GM12878 (cell line): Measurements from ENCODE around the gene NAV2. TPM values are rescaled to one million over a fixed set of nuclear protein-coding genes. Genes with fewer than 3 reads are reported as not detected.

Experiments used
- BMI1 ChIP-seq: fragments of 450-650 bp; IDR thresholded peaks from 2 replicates; pipeline ENCODE4 v1.6.1; 2016; ENCODE audit warnings: mild to moderate bottlenecking, moderate library complexity, borderline replicate concordance
- CBX3 ChIP-seq: fragments of 200-600 bp; sonication (generic); IDR thresholded peaks from 2 replicates; pipeline ENCODE4 v1.6.1; 2016; ENCODE audit warnings: low read depth, borderline replicate concordance
- CBX5 ChIP-seq: sonication (generic); IDR thresholded peaks from 2 replicates; pipeline ENCODE4 v1.6.1; 2016; ENCODE audit warnings: low read depth, moderate library complexity, mild to moderate bottlenecking, inconsistent platforms
- CREB1 ChIP-seq: IDR thresholded peaks from 2 replicates; pipeline ENCODE4 v1.6.1; 2012; ENCODE audit warnings: low read depth, mild to moderate bottlenecking, inconsistent platforms
- ETV6 ChIP-seq, 2 experiments: fragments of 450-650 bp in 1 of 2; IDR thresholded peaks in 1 of 2; conservative IDR thresholded peaks in 1 of 2; 2 replicates each; pipeline ENCODE4 v1.6.1; 2014; ENCODE audit warnings: antibody characterized with exemption in 1 of 2, borderline replicate concordance in 1 of 2, low read depth in 1 of 2, mild to moderate bottlenecking in 1 of 2, moderate library complexity in 1 of 2
- FOS ChIP-seq: IDR thresholded peaks from 3 replicates; pipeline ENCODE4 v1.6.1; 2011; ENCODE audit warnings: borderline replicate concordance; ENCODE audit not compliant: insufficient read length; ENCODE audit errors: extremely low read depth
- HDAC2 ChIP-seq: fragments of 200-600 bp; sonication (generic); IDR thresholded peaks from 2 replicates; pipeline ENCODE4 v1.6.1; 2017
- JUNB ChIP-seq: IDR thresholded peaks from 2 replicates; pipeline ENCODE4 v1.6.1; 2016; ENCODE audit warnings: antibody characterized with exemption, mild to moderate bottlenecking
- KDM1A ChIP-seq: fragments of 200-600 bp; sonication (generic); IDR thresholded peaks from 2 replicates; pipeline ENCODE4 v1.6.1; 2016; ENCODE audit warnings: borderline replicate concordance
- MEF2A ChIP-seq: IDR thresholded peaks from 2 replicates; pipeline ENCODE4 v1.6.1; 2011; ENCODE audit warnings: low read depth, mild to moderate bottlenecking, low read length, moderate library complexity; ENCODE audit not compliant: insufficient read depth
- MEF2B ChIP-seq: fragments of 450-650 bp; IDR thresholded peaks from 2 replicates; pipeline ENCODE4 v1.6.1; 2018; ENCODE audit warnings: mild to moderate bottlenecking, moderate library complexity; ENCODE audit not compliant: partially characterized antibody, poor library complexity, severe bottlenecking
- NR2F1 ChIP-seq: fragments of 450-650 bp; conservative IDR thresholded peaks from 2 replicates; pipeline ENCODE4 v1.6.1; 2017; ENCODE audit warnings: mild to moderate bottlenecking
- RCOR1 ChIP-seq: conservative IDR thresholded peaks from 2 replicates; pipeline ENCODE4 v1.6.1; 2012; ENCODE audit warnings: low read depth, low read length, improper control_type of control experiment
- SIN3A ChIP-seq: IDR thresholded peaks from 2 replicates; pipeline ENCODE4 v1.6.1; 2012; ENCODE audit warnings: low read depth, low read length, improper control_type of control experiment
- SIX5 ChIP-seq: IDR thresholded peaks from 2 replicates; pipeline ENCODE4 v1.6.1; 2011; ENCODE audit warnings: mild to moderate bottlenecking, low read depth, low read length, moderate library complexity; ENCODE audit not compliant: severe bottlenecking
- SMARCA5 ChIP-seq: fragments of 450-650 bp; IDR thresholded peaks from 2 replicates; pipeline ENCODE4 v1.6.1; 2017; ENCODE audit warnings: mild to moderate bottlenecking
- SMC3 ChIP-seq: IDR thresholded peaks from 2 replicates; pipeline ENCODE4 v1.6.1; 2011; ENCODE audit warnings: low read length, improper control_type of control experiment, borderline replicate concordance
- TCF12 ChIP-seq: IDR thresholded peaks from 2 replicates; pipeline ENCODE4 v1.6.1; 2011; ENCODE audit warnings: low read depth, mild to moderate bottlenecking, low read length
- ZBED1 ChIP-seq: IDR thresholded peaks from 2 replicates; pipeline ENCODE4 v1.6.1; 2016; ENCODE audit warnings: borderline replicate concordance
- ZZZ3 ChIP-seq: IDR thresholded peaks from 2 replicates; pipeline ENCODE4 v1.6.1; 2011; ENCODE audit warnings: low read depth; ENCODE audit not compliant: control insufficient read depth, insufficient read length
- polyA plus RNA-seq, 11 experiments: library from polyadenylated mRNA; depleted of rRNA in 4 of 11; unstranded in 6 of 11; stranded (reverse) in 5 of 11; fragments of >200 nt; fragmentation: Nextera tagmentation in 4 of 11; fragmentation: Illumina TruSeq in 1 of 11; extraction: Ambion mirVana in 4 of 11; extraction: Trizol in 1 of 11; gene quantifications; 1 replicate in 1 of 11; 2 replicates in 10 of 11; pipeline versions ENCODE4 v1.2.1 to v1.2.3, GENCODE V29; 2011 to 2016; ENCODE audit warnings: inconsistent platforms in 2 of 11, missing spikeins in 2 of 11, low read depth in 1 of 11
- total RNA-seq, 4 experiments: library from RNA; depleted of rRNA in 3 of 4; stranded (reverse); fragments of >200 nt in 3 of 4; fragmentation: Illumina TruSeq in 1 of 4; extraction: Trizol in 1 of 4; gene quantifications; 2 replicates each; pipeline versions ENCODE4 v1.2.1 to v1.2.3, GENCODE V29; 2013 to 2021
- TF ChIP-seq, protein P1 (sequence below): fragments of 450-650 bp; IDR thresholded peaks from 2 replicates; pipeline ENCODE4 v1.6.1; 2017; ENCODE audit warnings: low read depth, mild to moderate bottlenecking, moderate library complexity
- TF ChIP-seq, protein P2 (sequence below): IDR thresholded peaks from 2 replicates; pipeline ENCODE4 v1.6.1; 2012; ENCODE audit warnings: mild to moderate bottlenecking, low read depth, low read length
- TF ChIP-seq, protein P3 (sequence below): fragments of 450-650 bp; formaldehyde crosslinking; IDR thresholded peaks from 2 replicates; pipeline ENCODE4 v1.4.0; 2022; ENCODE audit warnings: mild to moderate bottlenecking, moderate library complexity

The NAV2 gene
- total and polyA plus RNA-seq, 10 of the 15 experiments (the other 5 are each of a cell fraction or from before 2014, with no cell fraction given): 0.35 to 6.1 (median 1.1) TPM

DNA sequence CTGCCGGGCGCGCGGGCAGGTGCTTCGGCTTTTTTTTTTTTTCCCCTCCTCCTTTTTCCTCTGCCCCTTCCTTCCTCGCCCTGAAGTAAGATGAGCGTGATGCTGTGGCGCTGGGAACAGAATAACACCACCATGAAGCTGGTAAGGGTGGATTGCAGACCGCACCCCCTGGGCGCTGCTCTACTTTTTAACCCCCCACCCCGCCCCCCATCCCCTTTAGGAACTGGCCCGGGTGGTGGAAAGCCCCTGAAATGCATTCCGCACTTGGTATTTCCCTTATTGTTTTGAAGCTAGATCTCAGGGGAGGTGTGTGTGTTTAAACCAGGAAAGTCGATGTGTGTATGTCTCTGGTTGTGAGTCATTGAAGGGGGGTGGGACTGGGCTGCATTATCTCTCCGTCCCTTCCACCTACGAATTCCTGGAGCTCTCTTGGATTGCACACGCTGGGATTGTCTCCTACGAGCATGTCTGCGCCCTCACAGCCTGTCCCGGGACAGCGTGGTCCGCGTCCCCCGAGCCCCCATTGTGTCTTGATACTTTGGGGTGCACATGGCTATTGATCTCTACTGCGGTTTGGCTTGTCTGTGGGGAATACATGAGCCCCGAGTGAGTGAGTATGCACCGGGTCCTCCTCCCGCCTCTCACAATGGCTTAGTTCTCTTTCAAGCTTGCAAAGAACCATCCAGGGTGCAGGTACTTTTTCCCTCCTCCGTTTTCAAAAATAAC, 64.9 kb downstream of the NAV2 start (continued):
- TF ChIP-seq SIN3A (no peak), TCF12 (no peak), JUNB (peak; percentile 81), FOS (no peak), RCOR1 (0 out of 2 replicates have a peak, but pooled peaks have one; percentile 55), MEF2B (peak; percentile 97), ETV6 (conservative IDR thresholded peaks at IDR 0.05 in 1 of 2, IDR thresholded peaks at IDR 0.05 in 1 of 2; ENCODE audit: borderline replicate concordance in 1 of 2, low read depth in 1 of 2) (no peak), CBX3 (no peak), HDAC2 (no peak), SMARCA5 (no peak), ZZZ3 (no peak), CBX5 (no peak), CREB1 (0 out of 2 replicates have a peak, but pooled peaks have one; percentile 17), KDM1A (no peak), SIX5 (no peak), MEF2A (0 out of 2 replicates have a peak, but pooled peaks have one; percentile 3), NR2F1 (peak; percentile 41; the same call in 1 of the 2 replicates), SMC3 (no peak; the same call in 1 of the 2 replicates), ZBED1 (no peak), BMI1 (no peak)
- TF ChIP-seq, protein P1, sequence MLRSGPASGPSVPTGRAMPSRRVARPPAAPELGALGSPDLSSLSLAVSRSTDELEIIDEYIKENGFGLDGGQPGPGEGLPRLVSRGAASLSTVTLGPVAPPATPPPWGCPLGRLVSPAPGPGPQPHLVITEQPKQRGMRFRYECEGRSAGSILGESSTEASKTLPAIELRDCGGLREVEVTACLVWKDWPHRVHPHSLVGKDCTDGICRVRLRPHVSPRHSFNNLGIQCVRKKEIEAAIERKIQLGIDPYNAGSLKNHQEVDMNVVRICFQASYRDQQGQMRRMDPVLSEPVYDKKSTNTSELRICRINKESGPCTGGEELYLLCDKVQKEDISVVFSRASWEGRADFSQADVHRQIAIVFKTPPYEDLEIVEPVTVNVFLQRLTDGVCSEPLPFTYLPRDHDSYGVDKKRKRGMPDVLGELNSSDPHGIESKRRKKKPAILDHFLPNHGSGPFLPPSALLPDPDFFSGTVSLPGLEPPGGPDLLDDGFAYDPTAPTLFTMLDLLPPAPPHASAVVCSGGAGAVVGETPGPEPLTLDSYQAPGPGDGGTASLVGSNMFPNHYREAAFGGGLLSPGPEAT: peak; percentile 96
- TF ChIP-seq, protein P2, sequence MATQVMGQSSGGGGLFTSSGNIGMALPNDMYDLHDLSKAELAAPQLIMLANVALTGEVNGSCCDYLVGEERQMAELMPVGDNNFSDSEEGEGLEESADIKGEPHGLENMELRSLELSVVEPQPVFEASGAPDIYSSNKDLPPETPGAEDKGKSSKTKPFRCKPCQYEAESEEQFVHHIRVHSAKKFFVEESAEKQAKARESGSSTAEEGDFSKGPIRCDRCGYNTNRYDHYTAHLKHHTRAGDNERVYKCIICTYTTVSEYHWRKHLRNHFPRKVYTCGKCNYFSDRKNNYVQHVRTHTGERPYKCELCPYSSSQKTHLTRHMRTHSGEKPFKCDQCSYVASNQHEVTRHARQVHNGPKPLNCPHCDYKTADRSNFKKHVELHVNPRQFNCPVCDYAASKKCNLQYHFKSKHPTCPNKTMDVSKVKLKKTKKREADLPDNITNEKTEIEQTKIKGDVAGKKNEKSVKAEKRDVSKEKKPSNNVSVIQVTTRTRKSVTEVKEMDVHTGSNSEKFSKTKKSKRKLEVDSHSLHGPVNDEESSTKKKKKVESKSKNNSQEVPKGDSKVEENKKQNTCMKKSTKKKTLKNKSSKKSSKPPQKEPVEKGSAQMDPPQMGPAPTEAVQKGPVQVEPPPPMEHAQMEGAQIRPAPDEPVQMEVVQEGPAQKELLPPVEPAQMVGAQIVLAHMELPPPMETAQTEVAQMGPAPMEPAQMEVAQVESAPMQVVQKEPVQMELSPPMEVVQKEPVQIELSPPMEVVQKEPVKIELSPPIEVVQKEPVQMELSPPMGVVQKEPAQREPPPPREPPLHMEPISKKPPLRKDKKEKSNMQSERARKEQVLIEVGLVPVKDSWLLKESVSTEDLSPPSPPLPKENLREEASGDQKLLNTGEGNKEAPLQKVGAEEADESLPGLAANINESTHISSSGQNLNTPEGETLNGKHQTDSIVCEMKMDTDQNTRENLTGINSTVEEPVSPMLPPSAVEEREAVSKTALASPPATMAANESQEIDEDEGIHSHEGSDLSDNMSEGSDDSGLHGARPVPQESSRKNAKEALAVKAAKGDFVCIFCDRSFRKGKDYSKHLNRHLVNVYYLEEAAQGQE: no peak
- TF ChIP-seq, protein P3, sequence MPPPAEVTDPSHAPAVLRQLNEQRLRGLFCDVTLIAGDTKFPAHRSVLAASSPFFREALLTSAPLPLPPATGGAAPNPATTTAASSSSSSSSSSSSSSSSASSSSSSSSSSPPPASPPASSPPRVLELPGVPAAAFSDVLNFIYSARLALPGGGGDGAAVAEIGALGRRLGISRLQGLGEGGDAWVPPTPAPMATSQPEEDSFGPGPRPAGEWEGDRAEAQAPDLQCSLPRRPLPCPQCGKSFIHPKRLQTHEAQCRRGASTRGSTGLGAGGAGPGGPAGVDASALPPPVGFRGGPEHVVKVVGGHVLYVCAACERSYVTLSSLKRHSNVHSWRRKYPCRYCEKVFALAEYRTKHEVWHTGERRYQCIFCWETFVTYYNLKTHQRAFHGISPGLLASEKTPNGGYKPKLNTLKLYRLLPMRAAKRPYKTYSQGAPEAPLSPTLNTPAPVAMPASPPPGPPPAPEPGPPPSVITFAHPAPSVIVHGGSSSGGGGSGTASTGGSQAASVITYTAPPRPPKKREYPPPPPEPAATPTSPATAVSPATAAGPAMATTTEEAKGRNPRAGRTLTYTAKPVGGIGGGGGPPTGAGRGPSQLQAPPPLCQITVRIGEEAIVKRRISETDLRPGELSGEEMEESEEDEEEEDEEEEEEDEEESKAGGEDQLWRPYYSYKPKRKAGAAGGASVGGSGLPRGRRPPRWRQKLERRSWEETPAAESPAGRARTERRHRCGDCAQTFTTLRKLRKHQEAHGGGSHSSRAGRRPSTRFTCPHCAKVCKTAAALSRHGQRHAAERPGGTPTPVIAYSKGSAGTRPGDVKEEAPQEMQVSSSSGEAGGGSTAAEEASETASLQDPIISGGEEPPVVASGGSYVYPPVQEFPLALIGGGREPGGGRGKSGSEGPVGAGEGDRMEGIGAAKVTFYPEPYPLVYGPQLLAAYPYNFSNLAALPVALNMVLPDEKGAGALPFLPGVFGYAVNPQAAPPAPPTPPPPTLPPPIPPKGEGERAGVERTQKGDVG (CRISPR knock-in tag): no peak
